Stimulated activated CD4-positive, alpha-beta T cell treated with anti-CD3 and anti-CD28 coated beads, TNF-alpha, amount 100 ng/mL, for 24 hours (primary cell): ENCODE data around the gene HINFP.

Source experiments
- DNase-seq, 3 experiments: peaks; one replicate each; pipeline ENCODE4 v3.0.0-alpha.2; 2020; ENCODE audit warnings: low read depth in 3 of 3

The HINFP gene

GRCh38 chr11:119121008-119121810 lies at the start of gene HINFP:
HINFP (plus strand) TSS chr11:119121580; CDS start chr11:119126945, 5,365 bp downstream.
- DNase-seq = peak; percentile 100

GRCh38 chr11:119077839-119078238 lies 43.5 kb upstream of the HINFP start:
- DNase-seq = no peak

GRCh38 chr11:119078675-119079420 lies 42.5 kb upstream of the HINFP start:
- no peak for DNase-seq

- no peak for DNase-seq
These were observed 39.6 kb upstream of the HINFP start for GRCh38 chr11:119081682-119082260.

GRCh38 chr11:119084663-119085436 lies 36.5 kb upstream of the HINFP start, which contains the start of gene HMBS:
HMBS (plus strand) TSS chr11:119084881; CDS start chr11:119085034, 153 bp downstream.
- peak; percentile 80 to 93 (median 86) for DNase-seq

GRCh38 chr11:119085437-119085847 lies 35.9 kb upstream of the HINFP start:
- DNase-seq = peak in 1 of 3 experiments; percentile 38

GRCh38 chr11:119087123-119087522 lies 34.3 kb upstream of the HINFP start:
- no peak for DNase-seq

GRCh38 chr11:119087747-119088241 lies 33.6 kb upstream of the HINFP start:
- no peak for DNase-seq

- no peak for DNase-seq
These were observed 33.0 kb upstream of the HINFP start for GRCh38 chr11:119088406-119088805.

GRCh38 chr11:119089319-119089718 lies 32.1 kb upstream of the HINFP start:
- no peak for DNase-seq

GRCh38 chr11:119091178-119091577 lies 30.2 kb upstream of the HINFP start:
- no peak for DNase-seq

GRCh38 chr11:119091966-119092879 lies 29.2 kb upstream of the HINFP start:
- DNase-seq = no peak

- DNase-seq = no peak
These were observed 28.2 kb upstream of the HINFP start for GRCh38 chr11:119092880-119093842.

- DNase-seq = peak in 1 of 3 experiments; percentile 40
These were observed 27.2 kb upstream of the HINFP start for GRCh38 chr11:119093942-119094815.

GRCh38 chr11:119094816-119095065 lies 26.6 kb upstream of the HINFP start:
- DNase-seq = peak in 1 of 3 experiments; percentile 40

GRCh38 chr11:119095066-119095880 lies 26.1 kb upstream of the HINFP start:
- peak; percentile 98 to 99 (median 99) for DNase-seq

GRCh38 chr11:119099711-119100110 lies 21.7 kb upstream of the HINFP start:
- no peak for DNase-seq
